GM12874 (cell line): ENCODE results near the gene KCNA3.

Experiments used
- CTCF ChIP-seq: IDR thresholded peaks from 2 replicates; pipeline ENCODE4 v1.5.1; 2011; ENCODE audit warnings: low read depth, mild to moderate bottlenecking, control low read depth, low read length, moderate library complexity; ENCODE audit not compliant: insufficient read depth

Gene KCNA3

DNA sequence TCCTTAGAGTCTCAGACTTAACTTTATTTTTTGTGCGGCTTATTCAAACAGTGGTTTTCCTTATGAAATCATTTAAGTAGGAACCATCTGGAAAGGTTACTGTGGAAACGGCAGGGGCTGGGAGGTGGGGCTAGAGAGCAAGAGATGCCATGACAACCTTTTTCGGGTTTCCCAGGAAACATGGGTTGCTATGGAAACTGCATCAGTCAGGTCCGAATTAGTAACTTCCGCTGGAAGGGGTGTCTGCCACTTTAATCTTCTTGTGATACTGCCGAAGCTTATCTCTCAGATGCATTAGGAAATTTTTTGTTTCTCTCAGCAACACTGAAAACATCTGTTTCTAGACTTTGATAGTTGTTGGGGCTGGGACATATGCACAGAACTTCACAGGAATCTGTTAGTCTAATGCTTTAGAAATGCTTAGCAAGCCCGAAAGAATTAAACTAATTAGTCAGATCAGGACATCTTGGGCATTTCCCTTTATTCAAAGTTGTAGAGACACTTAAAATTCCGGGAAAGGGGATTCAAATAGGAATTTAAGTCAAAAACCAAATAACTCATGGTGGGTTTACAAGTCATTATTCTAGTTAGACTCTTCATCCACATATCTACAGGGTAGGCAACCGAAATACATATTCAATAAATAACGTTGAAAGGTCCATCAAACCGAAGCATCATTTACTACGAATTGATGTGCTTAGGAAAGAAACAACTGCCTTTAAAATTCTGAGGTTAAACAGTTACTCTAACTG is 2.6 kb downstream of the KCNA3 start:
- no peak for TF ChIP-seq CTCF

- no peak for TF ChIP-seq CTCF
Measured at GRCh38 chr1:110671361-110671760, 3.4 kb downstream of the KCNA3 start.

DNA sequence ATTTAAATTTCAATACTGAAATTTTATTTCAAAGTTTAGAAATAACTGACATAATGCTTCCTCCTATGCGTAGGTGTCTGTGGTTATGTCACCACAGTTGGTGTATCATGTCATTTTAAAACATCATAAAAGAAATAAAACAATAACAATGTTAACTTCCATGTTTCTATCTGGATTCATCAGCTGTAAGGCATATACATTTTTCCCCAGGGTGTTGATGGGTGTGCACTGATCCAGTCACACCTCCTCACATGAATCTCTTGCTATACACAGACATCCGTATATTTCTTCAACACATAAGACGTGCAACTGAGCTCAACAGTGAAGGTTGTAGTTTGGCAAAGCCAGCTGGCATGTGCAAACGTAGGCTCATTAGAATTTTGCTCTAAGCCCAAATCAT is 6.2 kb downstream of the KCNA3 start:
- no peak for TF ChIP-seq CTCF

DNA sequence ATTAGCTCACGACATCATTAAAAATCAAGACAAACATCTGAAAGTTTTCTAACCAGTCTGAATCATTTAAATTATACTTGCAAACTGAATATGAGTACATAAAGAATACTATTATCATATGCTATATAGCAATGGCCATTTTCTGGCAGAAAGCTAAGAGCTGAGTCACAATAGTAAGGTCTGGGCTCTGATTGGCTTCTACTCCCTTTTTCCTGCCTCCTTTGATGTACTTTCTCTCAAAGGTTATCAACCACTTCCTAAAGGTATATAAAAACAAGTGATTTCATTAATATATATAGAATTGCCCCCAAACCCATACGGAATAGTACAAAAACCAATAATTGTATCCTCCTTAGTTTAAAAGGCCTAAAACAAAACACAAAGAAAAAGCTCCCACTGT is 7.0 kb downstream of the KCNA3 start:
- no peak for TF ChIP-seq CTCF

- TF ChIP-seq CTCF: no peak
Measured at GRCh38 chr1:110663241-110663640, 11.5 kb downstream of the KCNA3 start.

DNA sequence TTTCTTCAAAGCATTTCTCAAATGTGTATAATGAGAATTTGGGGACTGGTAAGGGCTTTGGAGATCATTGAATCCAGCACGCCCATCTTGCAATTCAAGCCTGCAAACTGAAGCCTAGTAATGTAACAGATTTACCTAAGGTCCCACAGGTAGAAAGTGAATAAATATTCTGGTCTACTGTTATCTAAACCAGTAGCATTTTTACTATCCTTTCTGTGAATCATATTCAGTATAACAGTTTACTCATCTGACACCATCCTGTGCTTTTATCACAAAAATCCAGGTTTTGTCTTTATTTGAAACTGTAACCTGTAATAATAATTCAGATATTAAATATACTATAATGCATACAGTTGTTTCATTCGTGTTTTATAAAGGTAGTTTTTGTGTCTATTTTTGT is 17.4 kb downstream of the KCNA3 start:
- TF ChIP-seq CTCF: no peak

GRCh38 chr1:110650609-110651008 is 24.1 kb downstream of the KCNA3 start:
- no peak for TF ChIP-seq CTCF

DNA sequence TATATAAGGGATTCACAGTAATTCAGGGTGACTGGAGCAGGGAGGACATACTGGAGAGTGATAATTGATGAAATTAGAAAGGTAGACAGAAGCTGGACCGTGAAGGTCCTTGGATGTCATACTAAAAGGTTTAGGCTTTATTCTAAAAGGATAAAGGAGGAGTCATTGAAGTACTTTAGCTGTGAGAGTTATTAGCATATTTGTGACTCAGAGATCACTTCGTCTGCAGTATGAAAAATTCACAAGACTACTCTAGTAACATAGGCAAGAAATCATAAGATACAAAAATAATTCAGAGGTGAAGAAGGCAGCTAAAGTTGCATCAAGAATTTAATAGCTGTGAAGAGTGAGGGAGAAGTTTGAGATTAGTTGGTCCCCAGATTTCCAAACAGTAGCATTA is 26.3 kb downstream of the KCNA3 start:
- no peak for TF ChIP-seq CTCF
